Fibroblast of lung (primary cell): ENCODE measurements around the gene RANBP3L. TPM values are rescaled to one million over a fixed set of nuclear protein-coding genes. Genes with fewer than 3 reads are reported as not detected.

Experiments
- DNase-seq, 2 donors: peaks; one replicate each; pipeline versions ENCODE4 v3.0.0 to v3.0.0-alpha.2; 2010; ENCODE audit warnings: low read depth in 2 of 2
- H2AFZ ChIP-seq: 2 replicates; pipeline ENCODE4 v1.5.1; 2012; ENCODE audit warnings: low read length, control low read depth, inconsistent platforms
- H3K27ac ChIP-seq: 2 replicates; pipeline ENCODE4 v1.5.1; 2011; ENCODE audit warnings: low read length, control low read depth; ENCODE audit not compliant: insufficient read depth
- H3K27me3 ChIP-seq: 2 replicates; pipeline ENCODE4 v1.5.1; 2011; ENCODE audit warnings: mild to moderate bottlenecking, low read length; ENCODE audit not compliant: control insufficient read depth, insufficient read depth
- H3K36me3 ChIP-seq: 2 replicates; pipeline ENCODE4 v1.5.1; 2011; ENCODE audit warnings: low read length; ENCODE audit not compliant: control insufficient read depth, insufficient read depth
- H3K4me1 ChIP-seq: 2 replicates; pipeline ENCODE4 v1.5.1; 2011; ENCODE audit warnings: low read length; ENCODE audit not compliant: control insufficient read depth, insufficient read depth; ENCODE audit errors: extremely low read depth
- H3K4me2 ChIP-seq: 2 replicates; pipeline ENCODE4 v1.5.1; 2011; ENCODE audit warnings: low read length, control low read depth; ENCODE audit not compliant: insufficient read depth; ENCODE audit errors: extremely low read depth
- H3K4me3 ChIP-seq, 4 experiments: fragments of 200-600 bp in 1 of 4; sonication (generic) in 1 of 4; replicated peaks in 1 of 4; 2 replicates each; pipeline ENCODE4 v1.5.1; 2011 to 2016; ENCODE audit warnings: low read length in 4 of 4, low read depth in 3 of 4, mild to moderate bottlenecking in 3 of 4, control low read depth in 2 of 4, inconsistent platforms in 1 of 4, mixed read lengths in 1 of 4; ENCODE audit not compliant: insufficient read depth in 1 of 4; ENCODE audit errors: control extremely low read depth in 1 of 4
- H3K79me2 ChIP-seq: 2 replicates; pipeline ENCODE4 v1.5.1; 2012; ENCODE audit warnings: mild to moderate bottlenecking, low read length, inconsistent platforms; ENCODE audit not compliant: control insufficient read depth, insufficient read depth
- H3K9ac ChIP-seq: 2 replicates; pipeline ENCODE4 v1.5.1; 2011; ENCODE audit warnings: mild to moderate bottlenecking, low read length, control low read depth; ENCODE audit not compliant: insufficient read depth
- H3K9me3 ChIP-seq: 2 replicates; pipeline ENCODE4 v1.5.1; 2012; ENCODE audit warnings: low read depth, low read length; ENCODE audit not compliant: control insufficient read depth, insufficient read depth
- H4K20me1 ChIP-seq: 2 replicates; pipeline ENCODE4 v1.5.1; 2011; ENCODE audit warnings: low read length; ENCODE audit not compliant: control insufficient read depth, insufficient read depth; ENCODE audit errors: extremely low read depth
- EZH2 ChIP-seq: IDR thresholded peaks from 2 replicates; pipeline ENCODE4 v1.5.1; 2012; ENCODE audit warnings: low read length, control low read depth, mild to moderate bottlenecking; ENCODE audit errors: missing control alignments
- polyA plus RNA-seq, 2 donors: library from polyadenylated mRNA; depleted of rRNA in 1 of 2; stranded (reverse) in 1 of 2; unstranded in 1 of 2; fragments of >200 nt; gene quantifications; 2 replicates each; pipeline ENCODE4 v1.2.1, GENCODE V29; 2011 to 2012; ENCODE audit warnings: missing spikeins in 1 of 2
- total RNA-seq: library from RNA; depleted of rRNA; stranded (reverse); fragments of >200 nt; gene quantifications from 2 replicates; pipeline ENCODE4 v1.2.1, GENCODE V29; 2014
- TF ChIP-seq, protein P1 (sequence below), 2 donors: IDR thresholded peaks in 1 of 2; conservative IDR thresholded peaks in 1 of 2; 1 replicate in 1 of 2; 2 replicates in 1 of 2; pipeline ENCODE4 v1.5.1; 2011 to 2012; ENCODE audit warnings: low read length in 2 of 2, control low read depth in 1 of 2, inconsistent platforms in 1 of 2, low read depth in 1 of 2, mild to moderate bottlenecking in 1 of 2

The RANBP3L gene
- total and polyA plus RNA-seq, 2 donors (not counting 1 experiment from before 2014, with no cell fraction given) = 0.09 TPM; not detected in 1

- H3K27me3 ChIP-seq = no peaks in the 10 kb centered on the region
- H3K9ac ChIP-seq = no peak overlapping the region
- H4K20me1 ChIP-seq = no peaks in the 10 kb centered on the region
- no peaks in the 10 kb centered on the region for H3K79me2 ChIP-seq
- H3K4me3 ChIP-seq = no peak overlapping the region
- H2AFZ ChIP-seq = no peak overlapping the region
- no peak overlapping the region for H3K27ac ChIP-seq
- no peaks in the 10 kb centered on the region for H3K36me3 ChIP-seq
- no peaks in the 10 kb centered on the region for H3K4me1 ChIP-seq
- no peaks in the 10 kb centered on the region for H3K9me3 ChIP-seq
- DNase-seq = no peak
- H3K4me2 ChIP-seq = no peak overlapping the region
- TF ChIP-seq EZH2 = no peak
- TF ChIP-seq, protein P1, sequence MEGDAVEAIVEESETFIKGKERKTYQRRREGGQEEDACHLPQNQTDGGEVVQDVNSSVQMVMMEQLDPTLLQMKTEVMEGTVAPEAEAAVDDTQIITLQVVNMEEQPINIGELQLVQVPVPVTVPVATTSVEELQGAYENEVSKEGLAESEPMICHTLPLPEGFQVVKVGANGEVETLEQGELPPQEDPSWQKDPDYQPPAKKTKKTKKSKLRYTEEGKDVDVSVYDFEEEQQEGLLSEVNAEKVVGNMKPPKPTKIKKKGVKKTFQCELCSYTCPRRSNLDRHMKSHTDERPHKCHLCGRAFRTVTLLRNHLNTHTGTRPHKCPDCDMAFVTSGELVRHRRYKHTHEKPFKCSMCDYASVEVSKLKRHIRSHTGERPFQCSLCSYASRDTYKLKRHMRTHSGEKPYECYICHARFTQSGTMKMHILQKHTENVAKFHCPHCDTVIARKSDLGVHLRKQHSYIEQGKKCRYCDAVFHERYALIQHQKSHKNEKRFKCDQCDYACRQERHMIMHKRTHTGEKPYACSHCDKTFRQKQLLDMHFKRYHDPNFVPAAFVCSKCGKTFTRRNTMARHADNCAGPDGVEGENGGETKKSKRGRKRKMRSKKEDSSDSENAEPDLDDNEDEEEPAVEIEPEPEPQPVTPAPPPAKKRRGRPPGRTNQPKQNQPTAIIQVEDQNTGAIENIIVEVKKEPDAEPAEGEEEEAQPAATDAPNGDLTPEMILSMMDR (conservative IDR thresholded peaks at IDR 0.05 in 1 of 2, IDR thresholded peaks at IDR 0.05 in 1 of 2; ENCODE audit: low read depth in 1 of 2, low read length in 2 of 2) = no peak
These were observed 24.8 kb downstream of the RANBP3L start for GRCh38 chr5:36276864-36277263.

DNA sequence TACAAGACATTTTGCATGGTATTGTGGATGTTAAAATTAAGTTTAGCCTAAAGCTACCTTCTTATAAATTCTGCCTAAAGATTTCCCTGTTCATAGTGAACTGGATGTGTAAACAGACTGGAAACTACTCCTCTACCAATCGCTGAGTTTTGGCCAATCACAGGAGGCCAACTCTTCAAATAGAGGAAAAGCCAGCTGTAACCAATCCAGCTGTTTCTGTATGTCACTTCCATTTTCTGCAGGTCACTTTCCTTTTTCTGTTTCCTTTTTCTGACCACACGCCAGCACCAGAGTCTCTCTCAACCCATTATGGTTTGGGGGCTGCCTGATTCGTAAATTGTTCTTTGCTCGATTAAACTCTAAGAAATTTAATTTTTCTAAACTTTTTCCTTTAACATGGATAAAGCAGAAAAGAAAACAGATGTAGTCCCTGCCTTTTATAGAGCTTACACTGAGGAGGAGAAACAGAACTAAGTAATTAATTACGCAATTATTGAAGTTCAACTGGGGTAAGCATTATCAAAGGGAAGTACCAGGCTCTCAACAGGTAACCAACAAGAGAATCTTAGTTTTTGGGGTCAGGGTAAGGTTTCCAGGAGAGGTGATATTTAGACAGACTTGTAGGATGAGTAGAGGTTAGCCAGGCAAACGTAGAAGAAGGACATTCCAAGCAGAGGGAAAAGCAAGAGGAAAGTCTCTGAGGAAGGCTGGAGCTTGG is 27.7 kb downstream of the RANBP3L start:
- Histone ChIP-seq H3K79me2 (no peaks in the 10 kb centered on the region), H3K27me3 (no peaks in the 10 kb centered on the region), H3K9me3 (no peaks in the 10 kb centered on the region), H4K20me1 (no peaks in the 10 kb centered on the region), H3K27ac (no peak overlapping the region), H3K36me3 (no peaks in the 10 kb centered on the region), H3K4me2 (no peak overlapping the region), H3K4me3 (no peak overlapping the region), H2AFZ (no peak overlapping the region), H3K9ac (no peak overlapping the region), H3K4me1 (no peaks in the 10 kb centered on the region)
- peak in 1 of 2 donors; percentile 11 for DNase-seq
- no peak for TF ChIP-seq EZH2
- TF ChIP-seq, protein P1 (conservative IDR thresholded peaks at IDR 0.05 in 1 of 2, IDR thresholded peaks at IDR 0.05 in 1 of 2; ENCODE audit: low read depth in 1 of 2, low read length in 2 of 2) = no peak

- DNase-seq = peak in 1 of 2 donors; percentile 58
- H3K4me1 ChIP-seq = no peaks in the 10 kb centered on the region
- no peak overlapping the region for H2AFZ ChIP-seq
- H3K36me3 ChIP-seq = no peaks in the 10 kb centered on the region
- no peaks in the 10 kb centered on the region for H4K20me1 ChIP-seq
- no peak overlapping the region for H3K4me3 ChIP-seq
- no peaks in the 10 kb centered on the region for H3K9me3 ChIP-seq
- TF ChIP-seq EZH2 = no peak
- TF ChIP-seq, protein P1 (conservative IDR thresholded peaks at IDR 0.05 in 1 of 2, IDR thresholded peaks at IDR 0.05 in 1 of 2; ENCODE audit: low read depth in 1 of 2, low read length in 2 of 2) = no peak
- no peak overlapping the region for H3K27ac ChIP-seq
- H3K79me2 ChIP-seq = no peaks in the 10 kb centered on the region
- no peaks in the 10 kb centered on the region for H3K27me3 ChIP-seq
- no peak overlapping the region for H3K4me2 ChIP-seq
- H3K9ac ChIP-seq = no peak overlapping the region
These were observed 29.5 kb downstream of the RANBP3L start for GRCh38 chr5:36272136-36272690.
